Hematopoietic multipotent progenitor cell treated with erythropoietin and hydrocortisone succinate and interleukin-3 and kit ligand, for 15 days (in vitro differentiated cells): Measurements from ENCODE around the gene AR.

Source experiments
- DNase-seq: peaks from one replicate; pipeline ENCODE4 v3.0.0-alpha.2; 2015; ENCODE audit warnings: low spot score

Gene AR

GRCh38 chrX:67563469-67564448 is 19.9 kb downstream of the AR start:
- DNase-seq: no peak

GRCh38 chrX:67564475-67564874 is 20.7 kb downstream of the AR start:
- no peak for DNase-seq

DNA sequence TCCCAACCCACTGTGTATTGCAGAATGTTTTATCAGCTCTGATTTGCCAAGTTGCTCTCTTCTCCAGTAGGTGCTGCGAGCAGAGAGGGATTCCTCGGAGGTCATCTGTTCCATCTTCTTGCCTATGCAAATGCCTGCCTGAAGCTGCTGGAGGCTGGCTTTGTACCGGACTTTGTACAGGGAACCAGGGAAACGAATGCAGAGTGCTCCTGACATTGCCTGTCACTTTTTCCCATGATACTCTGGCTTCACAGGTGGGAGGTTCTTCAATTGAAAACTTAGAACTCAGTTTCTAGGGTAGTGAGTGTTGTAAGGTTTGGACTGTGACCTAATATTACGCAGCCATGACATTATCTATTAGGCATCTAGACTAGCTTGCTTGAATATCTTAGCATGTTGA is 24.9 kb downstream of the AR start:
- DNase-seq: no peak

- no peak for DNase-seq
Observed at GRCh38 chrX:67570839-67571238, 27.0 kb downstream of the AR start.

DNA sequence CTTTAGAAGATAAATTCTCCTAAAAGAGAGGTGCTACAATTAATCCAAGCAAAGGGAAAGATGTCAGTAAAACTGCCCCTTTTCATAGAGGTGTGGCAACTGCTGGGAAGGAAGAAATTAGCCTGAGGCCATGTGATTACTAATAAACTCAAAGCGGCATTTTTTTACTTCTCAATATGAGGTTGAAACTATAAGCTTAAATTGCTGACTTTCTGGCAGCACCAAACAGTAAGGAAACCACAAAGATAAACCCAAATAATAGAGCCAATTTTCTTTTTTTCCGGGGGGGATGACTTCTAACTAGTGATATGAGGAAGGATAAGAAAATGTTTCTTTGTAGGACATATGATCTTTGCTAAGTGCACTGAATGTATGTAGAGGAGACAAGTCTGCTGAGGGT is 30.9 kb downstream of the AR start:
- no peak for DNase-seq

DNA sequence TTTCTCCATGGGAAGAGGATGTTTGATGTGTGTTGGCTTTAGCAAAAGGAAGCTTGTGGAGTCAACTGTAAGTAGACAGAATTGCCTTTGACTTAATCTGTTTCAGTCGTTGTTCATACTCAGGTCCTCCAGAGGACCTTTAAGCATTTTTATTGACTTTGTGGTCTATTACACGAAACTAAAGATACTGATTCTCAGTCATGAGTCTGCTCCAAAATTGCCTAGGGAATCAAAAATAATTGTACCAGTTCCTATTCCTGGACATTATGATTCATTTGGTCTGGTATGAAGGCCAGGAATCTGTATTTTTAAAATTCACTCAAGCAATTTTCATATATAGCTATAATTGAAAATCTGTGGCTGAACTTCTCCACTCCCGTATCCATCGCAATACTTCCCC is 38.6 kb downstream of the AR start:
- no peak for DNase-seq

GRCh38 chrX:67583171-67583570 is 39.4 kb downstream of the AR start:
- DNase-seq: no peak

GRCh38 chrX:67585401-67585800 is 41.6 kb downstream of the AR start:
- no peak for DNase-seq

GRCh38 chrX:67587946-67588624 is 44.3 kb downstream of the AR start:
- DNase-seq: no peak

GRCh38 chrX:67596839-67597790 is 53.3 kb downstream of the AR start:
- DNase-seq: no peak

DNA sequence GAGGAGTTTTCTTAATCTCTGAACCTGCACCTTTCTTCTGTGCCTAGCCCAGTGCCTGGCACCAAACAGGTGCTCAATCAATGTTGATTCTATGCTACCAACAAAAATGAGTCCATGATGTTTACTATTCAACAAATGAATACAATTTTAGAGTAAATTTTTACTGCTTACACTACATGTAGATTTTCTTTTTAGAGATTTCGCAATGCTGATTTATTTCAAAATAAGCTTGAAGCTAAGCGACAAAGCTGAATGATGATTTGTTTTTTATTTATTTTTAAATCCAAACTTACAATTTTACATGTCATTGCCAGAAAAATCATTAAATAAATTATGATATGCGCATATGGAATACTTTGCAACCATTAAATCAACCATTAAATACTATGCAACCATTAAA is 55.7 kb downstream of the AR start:
- no peak for DNase-seq

DNA sequence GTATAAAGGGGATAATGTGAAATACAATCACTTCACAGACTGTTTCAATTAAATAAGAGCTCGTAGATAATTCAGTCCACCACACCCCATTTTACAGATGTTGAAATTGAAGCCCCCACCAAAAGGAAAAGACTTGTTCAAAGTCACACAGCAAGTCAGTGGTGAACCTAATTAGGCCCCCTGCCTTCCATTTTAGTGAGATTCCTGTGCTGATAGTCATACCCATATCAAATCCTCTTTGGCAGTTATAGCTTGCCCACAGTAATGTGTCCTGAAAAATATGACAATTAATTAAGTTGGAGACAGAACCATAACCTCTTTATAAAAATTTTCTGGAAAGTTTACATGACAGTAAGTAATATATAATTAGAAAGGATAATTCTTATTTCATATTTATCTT is 58.0 kb downstream of the AR start:
- no peak for DNase-seq

DNA sequence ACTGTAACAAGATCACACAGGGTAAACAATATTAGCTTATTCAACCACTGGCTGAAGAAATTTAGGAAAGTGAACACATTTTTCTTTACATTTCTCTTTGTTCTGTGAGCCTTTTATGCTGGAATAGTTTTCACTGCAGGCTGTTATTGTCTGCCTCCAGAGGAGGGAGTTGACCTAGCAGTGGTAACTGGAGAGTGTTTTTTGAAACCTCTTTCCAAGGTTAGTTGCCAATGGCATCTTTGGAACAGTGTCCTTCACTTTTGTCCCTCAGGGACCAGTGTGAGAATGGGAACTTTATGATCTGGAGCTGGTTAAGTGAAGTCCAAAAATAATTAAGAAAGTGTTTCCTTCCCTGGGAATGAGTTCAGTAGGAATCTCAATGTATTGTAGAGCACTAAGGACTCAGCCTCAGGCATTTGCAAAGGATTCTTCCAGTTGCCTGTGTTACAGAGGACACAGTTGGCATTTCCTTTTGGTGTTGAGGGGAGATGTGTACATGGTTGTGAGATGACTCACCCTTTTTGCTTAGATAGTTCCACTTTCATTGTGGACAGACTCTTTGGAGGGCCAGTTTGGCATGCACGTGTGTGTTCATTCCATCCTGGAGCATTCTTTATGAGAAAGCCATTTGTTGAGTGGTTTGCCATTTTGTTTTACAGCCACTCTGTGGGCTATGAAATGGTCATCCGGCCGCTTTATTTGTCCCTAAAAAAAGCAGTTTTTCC is 61.3 kb downstream of the AR start:
- no peak for DNase-seq

- DNase-seq: no peak
Observed at GRCh38 chrX:67607466-67607865, 63.6 kb downstream of the AR start.

GRCh38 chrX:67610282-67610681 is 66.5 kb downstream of the AR start:
- DNase-seq: no peak

- DNase-seq: no peak
Observed at GRCh38 chrX:67612231-67612630, 68.4 kb downstream of the AR start.

DNA sequence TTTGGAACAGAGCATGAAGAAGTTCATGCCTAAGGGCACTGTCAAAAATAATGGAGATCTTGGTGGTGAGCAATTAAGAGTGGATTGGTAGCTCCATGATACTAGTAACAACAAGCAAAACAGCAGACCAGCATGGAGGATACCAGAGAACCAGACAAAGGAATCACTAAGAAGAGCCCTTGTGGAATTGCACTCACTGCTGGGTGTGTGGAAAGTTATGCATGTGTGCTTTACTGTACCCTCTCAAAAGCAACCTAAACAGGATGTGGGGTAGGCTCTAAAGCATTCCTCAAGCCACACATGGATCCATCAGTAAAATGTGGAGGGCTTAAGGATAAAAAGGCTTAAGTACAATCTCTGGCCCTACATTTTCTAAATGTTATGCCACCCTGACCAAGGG is 69.5 kb downstream of the AR start:
- no peak for DNase-seq

DNA sequence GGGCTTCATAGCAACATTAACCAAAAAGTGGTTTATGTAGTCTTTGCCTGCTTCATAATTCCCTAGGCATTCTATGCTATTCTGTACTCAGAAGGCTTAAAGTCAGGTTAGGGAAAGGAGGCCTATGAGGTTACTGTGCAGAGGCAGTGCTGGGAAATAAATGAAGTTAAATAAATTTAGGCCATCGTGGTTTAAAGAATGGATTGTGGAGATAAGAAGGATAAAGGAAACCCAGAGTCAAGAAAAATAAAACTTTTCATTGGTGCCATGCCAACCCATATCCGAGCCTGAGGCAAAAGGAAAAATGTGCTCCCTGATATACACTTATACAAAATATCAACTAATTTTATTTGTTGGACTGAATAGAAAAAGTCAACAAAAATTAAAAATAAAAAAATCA is 70.2 kb downstream of the AR start:
- no peak for DNase-seq

DNA sequence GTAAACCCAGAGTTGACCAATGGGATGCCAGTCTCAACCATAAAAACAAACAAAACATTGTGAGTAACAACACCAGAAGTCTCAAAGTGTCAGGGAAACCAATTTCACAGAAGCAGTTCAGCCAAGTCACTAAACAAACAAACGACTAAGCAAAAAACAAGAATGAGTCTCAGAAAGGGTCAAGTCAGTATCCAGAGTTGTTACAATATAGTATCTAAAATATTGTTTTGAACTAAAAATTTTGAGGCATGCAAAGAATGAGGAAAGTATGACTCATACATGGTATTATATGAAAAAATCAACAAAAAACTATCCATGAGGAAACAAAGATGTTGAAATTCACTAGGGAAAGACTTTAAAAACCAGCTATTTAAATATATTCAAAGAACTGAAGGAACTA is 70.6 kb downstream of the AR start:
- DNase-seq: no peak

DNA sequence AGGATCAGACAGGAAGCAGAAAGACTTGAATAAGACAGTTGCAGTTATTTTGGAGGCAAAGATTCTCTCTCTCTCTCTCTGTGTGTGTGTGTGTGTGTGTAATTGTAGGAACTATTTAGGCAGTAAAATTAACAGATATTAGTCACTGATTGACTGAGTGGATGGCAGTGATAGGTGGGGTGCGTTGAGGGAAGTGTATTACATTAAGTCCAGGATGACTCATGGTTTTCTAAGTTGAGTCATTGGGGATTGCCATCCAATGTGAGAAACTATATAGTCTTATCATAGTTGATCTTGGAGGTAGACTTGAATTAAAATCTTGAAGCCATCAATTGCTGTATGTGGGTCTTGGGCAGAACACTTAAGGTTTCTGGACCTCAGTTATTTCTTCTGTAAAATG is 75.4 kb downstream of the AR start:
- no peak for DNase-seq

GRCh38 chrX:67622053-67622585 is 78.3 kb downstream of the AR start:
- DNase-seq: no peak
